ENCODE measurements around the gene KLRF1. TPM values are rescaled to one million over a fixed set of nuclear protein-coding genes. Genes with fewer than 3 reads are reported as not detected.

Gene KLRF1
- total RNA-seq, 1 donor from 2014 or later: not detected

DNA sequence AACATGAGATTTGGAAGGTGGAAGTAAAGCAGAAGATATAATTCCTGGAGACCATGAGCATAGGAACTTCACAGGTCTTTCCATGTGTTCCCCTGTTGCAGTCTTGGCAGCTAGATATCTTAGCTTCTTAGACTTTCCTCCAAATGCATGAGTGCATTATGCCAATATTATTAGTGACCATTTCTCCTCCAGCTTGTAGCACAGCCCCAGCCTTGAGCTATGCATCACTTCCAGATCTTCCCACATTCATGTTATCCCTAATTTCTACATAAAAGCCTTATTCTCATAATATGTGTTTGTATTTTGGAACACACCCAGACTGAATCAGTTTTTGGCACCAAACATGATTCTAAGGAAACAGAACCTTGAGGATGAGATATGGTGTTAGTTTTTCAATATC lies 30.9 kb downstream of the KLRF1 start:
- no peaks in the 10 kb centered on the region for H3K4me1 Mint-ChIP-seq (ENCODE audit: low read depth)
- DNase-seq (ENCODE audit: low spot score, unreplicated experiment): no peak
- peaks cover 1% of the 10 kb centered on the region for H3K9me3 Mint-ChIP-seq (ENCODE audit: low read depth)

DNA sequence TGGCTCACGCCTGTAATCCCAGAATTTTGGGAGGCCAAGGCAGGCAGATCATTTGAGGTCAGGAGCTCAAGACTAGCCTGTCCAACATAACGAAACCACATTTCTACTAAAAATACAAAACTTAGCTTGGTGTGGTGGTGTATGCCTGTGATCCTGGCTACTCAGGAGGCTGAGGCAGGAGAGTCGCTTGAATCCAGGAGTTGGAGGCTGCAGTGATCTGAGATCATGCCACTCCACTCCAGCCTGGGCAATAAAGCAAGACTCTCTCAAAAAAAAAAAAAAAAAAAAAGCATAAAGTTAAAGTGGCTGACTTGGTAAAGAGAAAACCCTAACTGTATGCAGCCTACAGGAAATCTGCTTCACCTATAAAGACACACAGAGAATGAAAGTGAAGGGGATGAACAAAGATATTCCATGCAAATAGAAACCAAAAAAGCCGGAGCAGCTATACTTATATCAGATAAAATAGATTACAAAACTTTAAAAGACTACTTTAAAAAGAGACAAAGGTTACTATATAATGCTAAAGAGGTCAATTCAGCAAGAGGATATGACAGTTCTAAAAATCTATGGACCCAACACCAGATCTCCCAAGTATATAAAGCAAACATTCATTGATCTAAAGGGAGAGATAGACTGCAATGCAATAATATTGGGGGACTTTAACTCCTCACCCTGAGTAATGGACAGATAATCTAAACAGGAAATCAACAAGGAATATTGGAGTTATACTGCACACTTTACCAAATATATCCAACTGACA lies 37.8 kb downstream of the KLRF1 start:
- TF ChIP-seq, protein P1, sequence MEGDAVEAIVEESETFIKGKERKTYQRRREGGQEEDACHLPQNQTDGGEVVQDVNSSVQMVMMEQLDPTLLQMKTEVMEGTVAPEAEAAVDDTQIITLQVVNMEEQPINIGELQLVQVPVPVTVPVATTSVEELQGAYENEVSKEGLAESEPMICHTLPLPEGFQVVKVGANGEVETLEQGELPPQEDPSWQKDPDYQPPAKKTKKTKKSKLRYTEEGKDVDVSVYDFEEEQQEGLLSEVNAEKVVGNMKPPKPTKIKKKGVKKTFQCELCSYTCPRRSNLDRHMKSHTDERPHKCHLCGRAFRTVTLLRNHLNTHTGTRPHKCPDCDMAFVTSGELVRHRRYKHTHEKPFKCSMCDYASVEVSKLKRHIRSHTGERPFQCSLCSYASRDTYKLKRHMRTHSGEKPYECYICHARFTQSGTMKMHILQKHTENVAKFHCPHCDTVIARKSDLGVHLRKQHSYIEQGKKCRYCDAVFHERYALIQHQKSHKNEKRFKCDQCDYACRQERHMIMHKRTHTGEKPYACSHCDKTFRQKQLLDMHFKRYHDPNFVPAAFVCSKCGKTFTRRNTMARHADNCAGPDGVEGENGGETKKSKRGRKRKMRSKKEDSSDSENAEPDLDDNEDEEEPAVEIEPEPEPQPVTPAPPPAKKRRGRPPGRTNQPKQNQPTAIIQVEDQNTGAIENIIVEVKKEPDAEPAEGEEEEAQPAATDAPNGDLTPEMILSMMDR (IDR thresholded peaks at IDR 0.05; ENCODE audit: unreplicated experiment): no peak
- DNase-seq (ENCODE audit: low spot score, unreplicated experiment): no peak
- Mint-ChIP-seq H3K4me3 (ENCODE audit: low read depth) (no peak overlapping the region), H3K4me1 (ENCODE audit: low read depth) (peaks cover 6% of the 10 kb centered on the region), H3K27ac (no peak overlapping the region), H3K9me3 (ENCODE audit: low read depth) (peaks cover 8% of the 10 kb centered on the region), H3K36me3 (ENCODE audit: insufficient read depth) (no peaks in the 10 kb centered on the region), H3K27me3 (peaks cover 6% of the 10 kb centered on the region)

More for the DNA sequence above, 30.9 kb downstream of the KLRF1 start:
- H3K27me3 Mint-ChIP-seq: no peaks in the 10 kb centered on the region
- no peak overlapping the region for H3K4me3 Mint-ChIP-seq (ENCODE audit: low read depth)
- TF ChIP-seq, protein P1 (IDR thresholded peaks at IDR 0.05; ENCODE audit: unreplicated experiment): no peak
- H3K36me3 Mint-ChIP-seq (ENCODE audit: insufficient read depth): no peaks in the 10 kb centered on the region
- no peak overlapping the region for H3K27ac Mint-ChIP-seq

DNA sequence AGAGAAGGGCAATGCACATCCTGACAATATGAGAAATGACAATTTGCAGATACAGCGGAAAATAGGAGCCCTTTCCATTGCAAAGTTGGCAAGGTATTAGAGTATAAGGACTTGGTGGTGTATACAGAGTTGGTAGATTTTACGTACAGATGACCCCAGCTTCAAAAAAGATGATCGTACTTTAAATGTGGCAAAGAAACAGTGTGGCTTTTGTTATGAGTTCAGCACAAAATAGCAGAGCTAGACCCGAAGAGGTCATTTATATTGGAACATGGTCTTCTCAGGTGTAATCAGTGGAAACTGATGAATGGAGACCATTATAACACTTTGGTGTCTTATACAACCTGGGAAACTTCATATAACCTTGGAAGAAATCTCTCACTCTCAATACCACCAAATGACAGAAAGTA lies 39.6 kb downstream of the KLRF1 start:
- H3K27ac Mint-ChIP-seq: no peak overlapping the region
- peaks cover 8% of the 10 kb centered on the region for H3K9me3 Mint-ChIP-seq (ENCODE audit: low read depth)
- DNase-seq (ENCODE audit: low spot score, unreplicated experiment): no peak
- H3K27me3 Mint-ChIP-seq: peaks cover 6% of the 10 kb centered on the region
- peaks cover 6% of the 10 kb centered on the region for H3K4me1 Mint-ChIP-seq (ENCODE audit: low read depth)
- TF ChIP-seq, protein P1 (IDR thresholded peaks at IDR 0.05; ENCODE audit: unreplicated experiment): no peak
- no peaks in the 10 kb centered on the region for H3K36me3 Mint-ChIP-seq (ENCODE audit: insufficient read depth)
- no peak overlapping the region for H3K4me3 Mint-ChIP-seq (ENCODE audit: low read depth)

DNA sequence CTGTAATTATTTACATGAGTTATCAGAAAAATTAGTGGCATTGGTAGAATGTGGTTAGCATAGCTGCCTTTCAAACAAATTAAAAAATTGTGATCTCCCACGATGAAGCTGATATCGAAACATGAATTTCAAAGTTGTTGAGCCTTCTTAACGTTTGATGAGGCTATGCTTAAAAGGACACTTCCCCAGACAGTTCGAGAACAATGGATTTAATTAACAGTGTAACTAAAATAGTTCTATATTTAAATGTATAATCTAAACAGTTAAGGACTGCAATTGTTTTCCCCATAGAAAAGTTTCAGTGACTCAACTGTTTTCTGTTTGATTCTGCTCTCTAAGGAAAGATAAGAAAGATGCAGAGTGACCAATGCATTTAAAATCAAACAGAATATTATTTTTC lies 40.2 kb downstream of the KLRF1 start:
- DNase-seq (ENCODE audit: low spot score, unreplicated experiment): no peak
- H3K36me3 Mint-ChIP-seq (ENCODE audit: insufficient read depth): no peaks in the 10 kb centered on the region
- H3K27ac Mint-ChIP-seq: no peak overlapping the region
- TF ChIP-seq, protein P1 (IDR thresholded peaks at IDR 0.05; ENCODE audit: unreplicated experiment): no peak
- H3K9me3 Mint-ChIP-seq (ENCODE audit: low read depth): peaks cover 8% of the 10 kb centered on the region
- H3K27me3 Mint-ChIP-seq: peaks cover 6% of the 10 kb centered on the region
- H3K4me3 Mint-ChIP-seq (ENCODE audit: low read depth): no peak overlapping the region
- peaks cover 6% of the 10 kb centered on the region for H3K4me1 Mint-ChIP-seq (ENCODE audit: low read depth)

DNA sequence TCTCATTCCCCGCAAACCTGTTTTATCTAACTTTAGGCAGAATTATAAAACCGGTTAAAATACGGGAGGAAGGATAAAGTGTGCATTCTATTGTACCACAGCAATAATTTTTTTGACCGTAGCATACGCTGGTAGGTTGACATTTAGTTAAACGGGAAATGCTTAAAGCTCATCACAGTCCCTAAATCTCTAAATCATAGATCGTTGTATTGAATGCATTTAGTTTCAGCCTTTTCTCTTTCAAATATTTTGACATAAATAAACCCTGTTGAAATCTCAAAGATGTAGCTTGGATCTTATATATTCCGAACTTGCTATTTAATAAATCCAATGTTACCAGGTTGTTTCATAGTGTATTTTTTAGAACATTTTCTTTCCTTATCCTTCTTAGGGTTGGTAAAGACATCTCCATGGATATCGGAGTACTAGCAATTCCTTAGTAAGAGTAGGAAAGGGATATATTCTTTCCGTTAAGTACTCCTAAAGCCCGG lies 41.1 kb downstream of the KLRF1 start:
- peaks cover 6% of the 10 kb centered on the region for H3K27me3 Mint-ChIP-seq
- H3K9me3 Mint-ChIP-seq (ENCODE audit: low read depth): peaks cover 4% of the 10 kb centered on the region
- no peak overlapping the region for H3K4me3 Mint-ChIP-seq (ENCODE audit: low read depth)
- H3K36me3 Mint-ChIP-seq (ENCODE audit: insufficient read depth): no peaks in the 10 kb centered on the region
- DNase-seq (ENCODE audit: low spot score, unreplicated experiment): no peak
- H3K4me1 Mint-ChIP-seq (ENCODE audit: low read depth): peaks cover 9% of the 10 kb centered on the region
- H3K27ac Mint-ChIP-seq: no peak overlapping the region
- TF ChIP-seq, protein P1 (IDR thresholded peaks at IDR 0.05; ENCODE audit: unreplicated experiment): no peak
